Measurements from ENCODE around the gene BPIFA1. TPM values are rescaled to one million over a fixed set of nuclear protein-coding genes. Genes with fewer than 3 reads are reported as not detected.

The BPIFA1 gene
- total and polyA plus RNA-seq, 9 of the 15 experiments (the other 6 are each of a cell fraction or from before 2014, with no cell fraction given) = not detected

GRCh38 chr20:33291830-33292355, 56.1 kb downstream of the BPIFA1 start (continued):
- no peak for TF ChIP-seq KAT2B (IDR thresholded peaks at IDR 0.05; ENCODE audit: low read depth, low read length)
- peak; percentile 54; the same call in 1 of the 2 replicates for TF ChIP-seq REST (IDR thresholded peaks at IDR 0.05; ENCODE audit: borderline replicate concordance)
- no peak for TF ChIP-seq REST (CRISPR knock-in tag; IDR thresholded peaks at IDR 0.05; ENCODE audit: low read depth)
- no peak for TF ChIP-seq BCL6 (CRISPR knock-in tag; IDR thresholded peaks at IDR 0.05)
- no peak for TF ChIP-seq ATF3 (IDR thresholded peaks at IDR 0.05)
- TF ChIP-seq ATF3 (CRISPR knock-in tag; conservative IDR thresholded peaks at IDR 0.05) = no peak
- no peak for TF ChIP-seq CEBPG (CRISPR knock-in tag; IDR thresholded peaks at IDR 0.05)
- TF ChIP-seq CEBPG (tag; conservative IDR thresholded peaks at IDR 0.05 in 1 of 2, IDR thresholded peaks at IDR 0.05 in 1 of 2) = no peak
- TF ChIP-seq, protein P1, sequence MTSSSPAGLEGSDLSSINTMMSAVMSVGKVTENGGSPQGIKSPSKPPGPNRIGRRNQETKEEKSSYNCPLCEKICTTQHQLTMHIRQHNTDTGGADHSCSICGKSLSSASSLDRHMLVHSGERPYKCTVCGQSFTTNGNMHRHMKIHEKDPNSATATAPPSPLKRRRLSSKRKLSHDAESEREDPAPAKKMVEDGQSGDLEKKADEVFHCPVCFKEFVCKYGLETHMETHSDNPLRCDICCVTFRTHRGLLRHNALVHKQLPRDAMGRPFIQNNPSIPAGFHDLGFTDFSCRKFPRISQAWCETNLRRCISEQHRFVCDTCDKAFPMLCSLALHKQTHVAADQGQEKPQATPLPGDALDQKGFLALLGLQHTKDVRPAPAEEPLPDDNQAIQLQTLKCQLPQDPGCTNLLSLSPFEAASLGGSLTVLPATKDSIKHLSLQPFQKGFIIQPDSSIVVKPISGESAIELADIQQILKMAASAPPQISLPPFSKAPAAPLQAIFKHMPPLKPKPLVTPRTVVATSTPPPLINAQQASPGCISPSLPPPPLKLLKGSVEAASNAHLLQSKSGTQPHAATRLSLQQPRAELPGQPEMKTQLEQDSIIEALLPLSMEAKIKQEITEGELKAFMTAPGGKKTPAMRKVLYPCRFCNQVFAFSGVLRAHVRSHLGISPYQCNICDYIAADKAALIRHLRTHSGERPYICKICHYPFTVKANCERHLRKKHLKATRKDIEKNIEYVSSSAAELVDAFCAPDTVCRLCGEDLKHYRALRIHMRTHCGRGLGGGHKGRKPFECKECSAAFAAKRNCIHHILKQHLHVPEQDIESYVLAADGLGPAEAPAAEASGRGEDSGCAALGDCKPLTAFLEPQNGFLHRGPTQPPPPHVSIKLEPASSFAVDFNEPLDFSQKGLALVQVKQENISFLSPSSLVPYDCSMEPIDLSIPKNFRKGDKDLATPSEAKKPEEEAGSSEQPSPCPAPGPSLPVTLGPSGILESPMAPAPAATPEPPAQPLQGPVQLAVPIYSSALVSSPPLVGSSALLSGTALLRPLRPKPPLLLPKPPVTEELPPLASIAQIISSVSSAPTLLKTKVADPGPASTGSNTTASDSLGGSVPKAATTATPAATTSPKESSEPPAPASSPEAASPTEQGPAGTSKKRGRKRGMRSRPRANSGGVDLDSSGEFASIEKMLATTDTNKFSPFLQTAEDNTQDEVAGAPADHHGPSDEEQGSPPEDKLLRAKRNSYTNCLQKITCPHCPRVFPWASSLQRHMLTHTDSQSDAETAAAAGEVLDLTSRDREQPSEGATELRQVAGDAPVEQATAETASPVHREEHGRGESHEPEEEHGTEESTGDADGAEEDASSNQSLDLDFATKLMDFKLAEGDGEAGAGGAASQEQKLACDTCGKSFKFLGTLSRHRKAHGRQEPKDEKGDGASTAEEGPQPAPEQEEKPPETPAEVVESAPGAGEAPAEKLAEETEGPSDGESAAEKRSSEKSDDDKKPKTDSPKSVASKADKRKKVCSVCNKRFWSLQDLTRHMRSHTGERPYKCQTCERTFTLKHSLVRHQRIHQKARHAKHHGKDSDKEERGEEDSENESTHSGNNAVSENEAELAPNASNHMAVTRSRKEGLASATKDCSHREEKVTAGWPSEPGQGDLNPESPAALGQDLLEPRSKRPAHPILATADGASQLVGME (CRISPR knock-in tag; IDR thresholded peaks at IDR 0.05) = no peak
- TF ChIP-seq MTA2 (IDR thresholded peaks at IDR 0.05; ENCODE audit: low read depth) = no peak
- peak; percentile 5 for TF ChIP-seq ZFP36 (IDR thresholded peaks at IDR 0.05; ENCODE audit: low read depth, low read length, partially characterized antibody)
- no peak for TF ChIP-seq ZFP1 (CRISPR knock-in tag; IDR thresholded peaks at IDR 0.05)
- no peak for TF ChIP-seq XRCC3 (IDR thresholded peaks at IDR 0.05)

Measured in K562 (cell line).